ENCODE results near the gene ARL4C. TPM values are rescaled to one million over a fixed set of nuclear protein-coding genes. Genes with fewer than 3 reads are reported as not detected.

ARL4C gene
- total and polyA plus RNA-seq, 2 of the 8 experiments (the other 6 are each of a cell fraction or from before 2014, with no cell fraction given) = 7.0 to 16.9 TPM

DNA sequence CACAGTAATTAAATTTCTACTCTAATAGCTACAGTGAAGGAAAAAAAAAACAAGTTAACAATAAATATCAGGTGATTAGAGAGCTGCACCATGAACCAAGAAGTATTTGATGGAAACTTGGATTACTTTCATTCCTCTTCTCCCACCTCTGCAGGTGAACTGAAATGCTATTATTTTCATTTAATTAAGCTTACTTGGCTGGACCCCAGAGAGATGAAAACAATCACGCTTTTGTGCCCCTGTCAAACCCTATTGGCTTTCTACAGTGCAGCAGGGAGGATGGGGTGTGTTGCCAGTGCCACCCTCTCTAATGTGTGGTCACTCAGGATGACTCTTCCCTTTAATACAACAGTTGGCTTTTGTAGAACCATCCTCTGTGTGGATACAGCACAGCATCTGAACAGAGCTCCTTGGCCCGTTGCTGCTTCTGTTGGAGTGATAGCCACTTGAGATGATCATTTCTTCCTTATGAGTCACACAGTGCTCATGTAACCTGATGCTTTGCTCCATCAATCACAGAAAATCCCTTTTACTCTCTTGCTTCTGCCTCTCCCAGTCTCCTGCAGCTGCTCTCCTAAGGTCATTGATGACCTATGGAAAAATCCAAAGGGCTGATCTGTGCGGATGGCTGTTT is 5.5 kb upstream of the ARL4C start:
- Histone ChIP-seq H2BK5ac (ENCODE audit: low read depth, low read length) (no peak overlapping the region), H3K23me2 (ENCODE audit: low read depth, low read length) (peaks cover 4% of the 10 kb centered on the region; the same call in 1 of the 2 replicates), H3K4me2 (ENCODE audit: insufficient read depth in 1 of 2, low read depth in 2 of 2, low read length in 2 of 2) (peak overlapping the region; percentile 3 to 11; a peak in 1 of 4 replicates), H2AK5ac (ENCODE audit: low read depth, low read length) (no peak overlapping the region), H2AFZ (ENCODE audit: low read length) (no peak overlapping the region), H3K23ac (ENCODE audit: insufficient read length) (no peak overlapping the region), H3K79me1 (ENCODE audit: low read depth, low read length) (no peaks in the 10 kb centered on the region), H3K4me1 (replicated peaks in 1 of 4; ENCODE audit: control insufficient read depth in 3 of 4, insufficient read depth in 4 of 4, low read length in 3 of 4) (peaks cover 4 to 16% (median 9%) of the 10 kb centered on the region in 4 experiments), H3K4me3 (ENCODE audit: extremely low read depth in 1 of 4, insufficient read depth in 2 of 4, low read depth in 3 of 4, low read length in 4 of 4) (no peak overlapping the region), H3K14ac (ENCODE audit: insufficient read length) (no peak overlapping the region), H3K18ac (ENCODE audit: extremely low read depth, low read length) (no peak overlapping the region), H3K27ac (ENCODE audit: low read depth, low read length) (no peak overlapping the region), H4K8ac (ENCODE audit: extremely low read depth, insufficient read depth, low read length) (no peak overlapping the region), H4K5ac (ENCODE audit: insufficient read length, low read depth, low read length) (no peak overlapping the region), H3K27me3 (replicated peaks in 1 of 4; ENCODE audit: control insufficient read depth in 3 of 4, extremely low read depth in 1 of 4, insufficient read depth in 3 of 4, low read length in 3 of 4) (peaks cover 0 to 11% (median 3%) of the 10 kb centered on the region in 4 experiments; a peak in 4 of 7 replicates), H3K4ac (replicated peaks; ENCODE audit: insufficient read length, low read depth, low read length) (no peak overlapping the region), H3K9me3 (ENCODE audit: insufficient read depth in 2 of 2, low read depth in 1 of 2, low read length in 1 of 2) (no peaks in the 10 kb centered on the region), H2BK20ac (ENCODE audit: low read length) (no peak overlapping the region), H2BK12ac (ENCODE audit: low read depth, low read length) (peak overlapping the region; percentile 18; the same call in 1 of the 2 replicates), H2BK120ac (replicated peaks; ENCODE audit: low read depth, low read length) (no peak overlapping the region), H3K9ac (replicated peaks in 1 of 4; ENCODE audit: extremely low read depth in 1 of 4, low read depth in 3 of 4, low read length in 3 of 4) (no peak overlapping the region), H3K56ac (replicated peaks; ENCODE audit: insufficient read length, low read depth, low read length) (no peak overlapping the region), H3K79me2 (ENCODE audit: control insufficient read depth in 1 of 2, insufficient read depth in 2 of 2, low read length in 2 of 2) (no peaks in the 10 kb centered on the region), H3K36me3 (ENCODE audit: control insufficient read depth in 2 of 4, insufficient read depth in 4 of 4, low read length in 3 of 4) (no peaks in the 10 kb centered on the region), H2BK15ac (ENCODE audit: low read length) (no peak overlapping the region), H4K91ac (replicated peaks; ENCODE audit: insufficient read length, low read length) (no peak overlapping the region), H4K20me1 (replicated peaks in 1 of 2; ENCODE audit: control insufficient read depth in 1 of 2, insufficient read depth in 2 of 2, low read length in 2 of 2) (no peaks in the 10 kb centered on the region)
- 80% methylated on average over 3 of the region's 3 CpGs; no CpG with 5 or more reads in 1 of the 2 experiments for WGBS, 2 experiments (ENCODE audit: extremely low coverage in 1 of 2, insufficient coverage in 1 of 2, insufficient read length in 1 of 2, insufficient replicate concordance in 2 of 2, low coverage in 1 of 2, low lambda C conversion rate in 2 of 2, missing lambda C conversion rate in 1 of 2)
- FAIRE-seq (no peak), DNase-seq (ENCODE audit: low read depth in 1 of 2, low spot score in 2 of 2) (no peak)
- ChIA-PET CTCF (ENCODE audit: partially characterized antibody) (interaction anchor here (0.6 to 3.1 kb wide), 10 partner anchors 10 to 639 kb away, joined by 3 to 42 read pairs (median 4); no protein-coding TSS in a partner anchor), POLR2A (ENCODE audit: partially characterized antibody) (interaction anchor here (1.1 kb wide), 1 partner anchor 333 kb away, joined by 3 read pairs; no protein-coding TSS in a partner anchor)
- TF ChIP-seq SIRT6 (IDR thresholded peaks at IDR 0.05; ENCODE audit: low read length) = no peak
- no peak for TF ChIP-seq HDAC2 (IDR thresholded peaks at IDR 0.05; ENCODE audit: borderline replicate concordance in 1 of 2, low read depth in 2 of 2, low read length in 2 of 2)
- no peak for TF ChIP-seq SAP30 (IDR thresholded peaks at IDR 0.05; ENCODE audit: insufficient read depth, insufficient replicate concordance, low read length)
- no peak for TF ChIP-seq EGR1 (IDR thresholded peaks at IDR 0.05; ENCODE audit: borderline replicate concordance, low read depth, low read length)
- no peak for TF ChIP-seq YY1 (IDR thresholded peaks at IDR 0.05; ENCODE audit: low read depth, low read length)
- no peak for TF ChIP-seq EP300 (IDR thresholded peaks at IDR 0.05; ENCODE audit: borderline replicate concordance in 1 of 2, low read depth in 2 of 2, low read length in 2 of 2)
- TF ChIP-seq POU5F1 (IDR thresholded peaks at IDR 0.05; ENCODE audit: low read depth, low read length) = no peak
- no peak for TF ChIP-seq SUZ12 (IDR thresholded peaks at IDR 0.05; ENCODE audit: low read length)
- no peak for TF ChIP-seq CTBP2 (IDR thresholded peaks at IDR 0.05; ENCODE audit: borderline replicate concordance, insufficient read depth, insufficient read length, low read length)
- TF ChIP-seq SP2 (IDR thresholded peaks at IDR 0.05; ENCODE audit: low read length) = no peak
- no peak for TF ChIP-seq PHF8 (conservative IDR thresholded peaks at IDR 0.05; ENCODE audit: low read depth, low read length)
